OCI-LY7 (cell line): Measurements from ENCODE around the gene NAV2. TPM values are rescaled to one million over a fixed set of nuclear protein-coding genes. Genes with fewer than 3 reads are reported as not detected.

Source experiments
- BruUV-seq: library from RNA; stranded (reverse); fragments of 400-500 nt; replicated peaks from 2 replicates; lab custom pipeline; 2021; lab: Mats Ljungman, UMichigan
- CTCF ChIA-PET: fragments of 300-600 bp; sonication (Branson Sonifier 250); formaldehyde crosslinking; loops from one replicate; lab custom pipeline; 2022; ENCODE audit warnings: antibody characterized with exemption; ENCODE audit not compliant: unreplicated experiment; lab: Charles Lee
- POLR2A ChIA-PET: fragments of 300-600 bp; sonication (Branson Sonifier 250); formaldehyde crosslinking; loops from one replicate; lab custom pipeline; 2022; ENCODE audit warnings: antibody characterized with exemption; lab: Charles Lee
- DNase-seq: peaks from one replicate; pipeline ENCODE4 v3.0.0-alpha.2; 2015; ENCODE audit warnings: low spot score
- H2AFZ ChIP-seq: fragments of 200-600 bp; sonication (generic), shearing (Covaris generic); 2 replicates; pipeline ENCODE4 v1.6.1; 2014; ENCODE audit warnings: mild to moderate bottlenecking, antibody characterized with exemption, low read length, moderate library complexity
- H3K27ac ChIP-seq: fragments of 200-600 bp; sonication (generic); 2 replicates; pipeline ENCODE4 v1.5.1; 2014; ENCODE audit warnings: mixed run types, low read depth, mild to moderate bottlenecking, moderate library complexity, low read length, inconsistent platforms; ENCODE audit not compliant: poor library complexity, severe bottlenecking
- H3K36me3 ChIP-seq: fragments of 200-600 bp; sonication (generic); 2 replicates; pipeline ENCODE4 v1.6.1; 2014; ENCODE audit warnings: mild to moderate bottlenecking, antibody characterized with exemption, low read length, moderate library complexity, mixed read lengths; ENCODE audit not compliant: insufficient read depth
- H3K4me1 ChIP-seq: fragments of 200-600 bp; sonication (generic); 2 replicates; pipeline ENCODE4 v1.5.1; 2014; ENCODE audit warnings: mild to moderate bottlenecking, low read length; ENCODE audit not compliant: insufficient read depth, poor library complexity, severe bottlenecking
- H3K4me2 ChIP-seq: fragments of 200-600 bp; sonication (generic); 2 replicates; pipeline ENCODE4 v1.6.1; 2014; ENCODE audit warnings: mild to moderate bottlenecking, low read length
- H3K4me3 ChIP-seq: fragments of 200-600 bp; sonication (generic); 2 replicates; pipeline ENCODE4 v1.5.1; 2014; ENCODE audit warnings: mild to moderate bottlenecking, low read depth, low read length; ENCODE audit not compliant: poor library complexity, severe bottlenecking
- H3K79me2 ChIP-seq: fragments of 200-600 bp; sonication (generic); 2 replicates; pipeline ENCODE4 v1.6.1; 2016; ENCODE audit warnings: low read depth, mild to moderate bottlenecking, low read length, moderate library complexity, mixed read lengths; ENCODE audit not compliant: insufficient read depth
- H3K9me2 ChIP-seq: fragments of 200-600 bp; sonication (generic); 2 replicates; pipeline ENCODE4 v1.6.1; 2016; ENCODE audit warnings: mild to moderate bottlenecking, low read length, mixed read lengths; ENCODE audit not compliant: insufficient read depth
- H3K9me3 ChIP-seq: fragments of 200-600 bp; sonication (generic); 2 replicates; pipeline ENCODE4 v1.6.1; 2014; ENCODE audit warnings: mild to moderate bottlenecking, mixed run types, low read length, mixed read lengths
- H4K20me1 ChIP-seq: fragments of 200-600 bp; sonication (generic); 2 replicates; pipeline ENCODE4 v1.6.1; 2014; ENCODE audit warnings: mild to moderate bottlenecking, antibody characterized with exemption, low read length, moderate library complexity, mixed read lengths; ENCODE audit not compliant: insufficient read depth
- EZH2phosphoT487 ChIP-seq: fragments of 200-600 bp; sonication (generic); IDR thresholded peaks from 2 replicates; pipeline ENCODE4 v1.6.1; 2018; ENCODE audit warnings: low read depth, borderline replicate concordance, mild to moderate bottlenecking, mixed run types, antibody characterized with exemption, low read length, moderate library complexity, mixed read lengths
- intact Hi-C: fragments of 100-400 bp; cut with micrococcal nuclease; formaldehyde crosslinking; loops from one replicate; pipeline ENCODE4 v1.10.0; 2022; ENCODE audit not compliant: unreplicated experiment
- total RNA-seq, 2 experiments: library from RNA; depleted of rRNA in 1 of 2; stranded (reverse); fragments of >200 nt in 1 of 2; shearing (Covaris generic) in 1 of 2; gene quantifications; 2 replicates each; pipeline ENCODE4 v1.2.3, GENCODE V29; 2014 to 2022
- TF ChIP-seq, protein P1 (sequence below): fragments of 200-600 bp; sonication (generic); conservative IDR thresholded peaks from 2 replicates; pipeline ENCODE4 v1.5.1; 2014; ENCODE audit warnings: mild to moderate bottlenecking, antibody characterized with exemption, low read length, moderate library complexity, mixed read lengths

NAV2 gene
- total RNA-seq, 2 experiments from 2014 or later = 0.06 to 0.68 TPM

GRCh38 chr11:20038412-20038811 is 325.8 kb downstream of the NAV2 start:
- H4K20me1 ChIP-seq = no peaks in the 10 kb centered on the region
- no peak overlapping the region for H3K4me3 ChIP-seq
- POLR2A ChIA-PET = interaction anchor here (0.9 kb wide), 1 partner anchor 59 kb away, joined by 3 read pairs; no protein-coding TSS in a partner anchor
- TF ChIP-seq, protein P1, sequence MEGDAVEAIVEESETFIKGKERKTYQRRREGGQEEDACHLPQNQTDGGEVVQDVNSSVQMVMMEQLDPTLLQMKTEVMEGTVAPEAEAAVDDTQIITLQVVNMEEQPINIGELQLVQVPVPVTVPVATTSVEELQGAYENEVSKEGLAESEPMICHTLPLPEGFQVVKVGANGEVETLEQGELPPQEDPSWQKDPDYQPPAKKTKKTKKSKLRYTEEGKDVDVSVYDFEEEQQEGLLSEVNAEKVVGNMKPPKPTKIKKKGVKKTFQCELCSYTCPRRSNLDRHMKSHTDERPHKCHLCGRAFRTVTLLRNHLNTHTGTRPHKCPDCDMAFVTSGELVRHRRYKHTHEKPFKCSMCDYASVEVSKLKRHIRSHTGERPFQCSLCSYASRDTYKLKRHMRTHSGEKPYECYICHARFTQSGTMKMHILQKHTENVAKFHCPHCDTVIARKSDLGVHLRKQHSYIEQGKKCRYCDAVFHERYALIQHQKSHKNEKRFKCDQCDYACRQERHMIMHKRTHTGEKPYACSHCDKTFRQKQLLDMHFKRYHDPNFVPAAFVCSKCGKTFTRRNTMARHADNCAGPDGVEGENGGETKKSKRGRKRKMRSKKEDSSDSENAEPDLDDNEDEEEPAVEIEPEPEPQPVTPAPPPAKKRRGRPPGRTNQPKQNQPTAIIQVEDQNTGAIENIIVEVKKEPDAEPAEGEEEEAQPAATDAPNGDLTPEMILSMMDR = no peak
- TF ChIP-seq EZH2phosphoT487 = no peak
- no peak overlapping the region for H3K27ac ChIP-seq
- H3K36me3 ChIP-seq = no peaks in the 10 kb centered on the region
- BruUV-seq = no TSS peak
- intact Hi-C loops = no loop called here
- H3K9me3 ChIP-seq = no peaks in the 10 kb centered on the region
- H2AFZ ChIP-seq = no peak overlapping the region
- CTCF ChIA-PET = no interaction called here
- DNase-seq = no peak
- no peak overlapping the region for H3K4me2 ChIP-seq
- H3K4me1 ChIP-seq = no peaks in the 10 kb centered on the region
- no peaks in the 10 kb centered on the region for H3K9me2 ChIP-seq
- no peaks in the 10 kb centered on the region for H3K79me2 ChIP-seq

DNA sequence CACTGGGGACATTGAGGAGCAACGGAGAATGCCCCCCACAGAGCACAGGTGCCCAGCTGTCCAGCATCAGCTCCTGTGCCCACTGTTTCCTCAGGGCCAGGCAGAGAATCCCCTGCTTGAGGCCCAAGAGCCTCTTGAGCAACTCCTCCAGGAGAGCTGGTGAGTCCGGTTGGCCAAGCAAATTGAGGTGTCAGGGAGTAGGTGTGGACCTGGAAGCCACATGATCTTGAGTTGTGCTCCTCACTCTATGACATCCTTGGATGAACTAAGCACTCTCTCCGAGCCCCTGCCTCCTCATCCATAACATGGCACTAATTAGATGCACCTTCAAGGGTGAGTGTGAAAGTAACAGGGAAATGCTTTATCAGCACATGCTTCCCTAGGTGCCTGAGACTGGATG is 326.3 kb downstream of the NAV2 start:
- Histone ChIP-seq H2AFZ (no peak overlapping the region), H4K20me1 (no peaks in the 10 kb centered on the region), H3K79me2 (no peaks in the 10 kb centered on the region), H3K4me1 (no peaks in the 10 kb centered on the region), H3K36me3 (no peaks in the 10 kb centered on the region), H3K4me3 (no peak overlapping the region), H3K9me2 (no peaks in the 10 kb centered on the region), H3K27ac (no peak overlapping the region), H3K9me3 (no peaks in the 10 kb centered on the region), H3K4me2 (no peak overlapping the region)
- no peak for DNase-seq
- intact Hi-C loops = no loop called here
- no peak for TF ChIP-seq EZH2phosphoT487
- TF ChIP-seq, protein P1 = no peak
- CTCF ChIA-PET = no interaction called here
- BruUV-seq = no TSS peak
- POLR2A ChIA-PET = no interaction called here

GRCh38 chr11:20041499-20041898 is 328.9 kb downstream of the NAV2 start:
- H3K27ac ChIP-seq = no peak overlapping the region
- TF ChIP-seq, protein P1 = no peak
- no peak for TF ChIP-seq EZH2phosphoT487
- H3K9me2 ChIP-seq = no peaks in the 10 kb centered on the region
- no peaks in the 10 kb centered on the region for H3K36me3 ChIP-seq
- H4K20me1 ChIP-seq = no peaks in the 10 kb centered on the region
- H3K79me2 ChIP-seq = no peaks in the 10 kb centered on the region
- intact Hi-C loops = no loop called here
- no peaks in the 10 kb centered on the region for H3K4me1 ChIP-seq
- no peak for DNase-seq
- no peak overlapping the region for H2AFZ ChIP-seq
- POLR2A ChIA-PET = no interaction called here
- H3K4me3 ChIP-seq = no peak overlapping the region
- no peaks in the 10 kb centered on the region for H3K9me3 ChIP-seq
- H3K4me2 ChIP-seq = no peak overlapping the region
- CTCF ChIA-PET = no interaction called here
- BruUV-seq = no TSS peak
